NCI-H146 (cell line): Measurements from ENCODE around the gene WNK2.

Experiments
- DNase-seq: peaks from one replicate; lab custom pipeline; 2025; lab: John Stamatoyannopoulos, UW

WNK2 gene

DNA sequence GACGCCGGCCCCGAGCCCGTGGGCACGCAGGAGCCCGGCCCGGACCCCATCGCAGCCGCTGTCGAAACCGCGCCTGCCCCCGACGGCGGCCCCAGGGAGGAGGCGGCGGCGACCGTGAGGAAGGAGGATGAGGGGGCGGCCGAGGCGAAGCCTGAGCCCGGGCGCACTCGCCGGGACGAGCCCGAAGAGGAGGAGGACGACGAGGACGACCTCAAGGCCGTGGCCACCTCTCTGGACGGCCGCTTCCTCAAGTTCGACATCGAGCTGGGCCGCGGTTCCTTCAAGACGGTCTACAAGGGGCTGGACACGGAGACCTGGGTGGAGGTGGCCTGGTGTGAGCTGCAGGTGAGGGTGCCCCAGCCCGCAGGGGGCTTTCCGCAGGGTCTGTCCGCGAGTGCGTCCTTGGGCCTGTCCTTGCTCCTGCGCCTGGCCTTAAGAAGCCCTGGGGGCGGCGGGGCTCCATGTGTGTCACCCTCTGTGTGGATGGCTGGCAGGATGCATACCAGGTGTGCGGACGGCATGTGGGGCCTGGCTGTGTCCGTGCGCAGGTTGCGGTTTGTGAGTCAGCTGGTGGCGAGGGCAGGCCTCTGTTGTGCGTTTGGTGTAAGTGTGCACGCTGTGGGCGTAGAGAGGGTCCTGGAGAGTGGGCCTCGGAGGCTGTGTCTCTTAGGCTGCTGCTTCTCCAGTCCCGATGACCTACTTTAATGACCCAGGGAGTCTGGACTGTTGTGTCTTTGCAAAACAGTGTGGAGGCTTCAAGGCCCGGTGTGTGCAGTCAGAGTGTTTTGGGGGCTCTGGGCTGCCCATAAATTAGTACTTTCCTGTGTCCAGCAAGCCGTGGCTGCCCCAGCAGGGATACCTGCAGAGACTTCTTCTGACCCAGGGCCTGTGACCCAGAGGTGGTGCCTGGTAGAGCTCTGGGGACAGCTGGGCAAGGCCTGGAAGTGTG is 1.6 kb downstream of the WNK2 start:
- peak; percentile 8 for DNase-seq

DNA sequence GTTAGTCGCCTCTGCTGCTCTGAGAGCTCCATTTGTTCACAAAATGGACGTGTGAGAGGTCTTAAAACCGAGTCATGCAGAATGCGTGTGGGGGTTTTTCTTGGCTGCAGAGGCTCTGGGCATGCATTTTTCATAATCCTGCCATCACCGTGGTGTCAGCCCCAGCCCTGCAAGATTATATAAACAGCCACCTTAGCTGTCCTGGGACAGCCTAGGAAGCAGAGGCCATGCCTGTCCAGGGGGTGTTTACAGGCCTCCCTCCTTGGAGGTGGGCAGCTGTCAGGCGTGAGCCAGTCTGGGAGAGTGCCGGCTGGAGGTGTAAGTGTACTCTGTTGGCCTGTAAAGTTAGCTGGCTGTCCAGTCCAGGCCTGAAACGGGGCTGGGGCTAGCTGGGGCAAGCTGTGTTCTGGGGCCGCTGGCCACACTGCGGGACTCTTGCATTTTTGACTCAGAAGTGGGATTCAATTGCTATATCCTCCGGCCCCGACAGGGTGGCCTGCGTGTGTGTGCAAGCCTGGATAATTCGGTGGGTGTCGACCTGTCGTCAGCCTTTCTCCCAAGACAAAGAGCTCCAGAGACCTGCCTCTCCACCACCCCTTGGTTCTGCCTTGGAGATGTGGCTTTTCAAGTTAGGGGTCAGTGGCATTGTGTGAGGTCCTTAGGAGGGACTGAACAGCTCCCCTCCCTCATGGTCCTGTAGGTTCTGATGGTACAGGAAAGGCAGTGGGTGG is 2.4 kb downstream of the WNK2 start:
- DNase-seq = no peak

DNA sequence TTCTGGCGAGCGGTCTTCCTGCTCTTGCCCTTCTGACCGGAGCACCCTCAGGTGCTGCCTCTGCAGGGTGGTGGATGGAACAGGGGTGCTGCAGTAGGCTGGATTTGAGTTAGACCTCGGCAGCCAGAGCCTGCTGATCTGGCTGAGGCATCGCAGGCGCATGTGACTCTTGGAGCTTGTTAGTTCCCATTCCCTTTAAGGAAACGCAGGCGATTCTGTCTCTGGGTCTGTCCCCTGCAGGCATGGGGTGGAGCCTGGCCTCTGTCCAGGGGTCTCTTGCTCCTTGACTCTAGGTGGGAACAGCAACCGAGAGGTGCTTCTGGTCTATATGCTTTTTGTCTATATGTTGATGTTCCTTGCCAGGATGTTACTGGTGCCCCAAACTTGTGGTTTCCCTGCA is 3.1 kb downstream of the WNK2 start:
- no peak for DNase-seq

DNA sequence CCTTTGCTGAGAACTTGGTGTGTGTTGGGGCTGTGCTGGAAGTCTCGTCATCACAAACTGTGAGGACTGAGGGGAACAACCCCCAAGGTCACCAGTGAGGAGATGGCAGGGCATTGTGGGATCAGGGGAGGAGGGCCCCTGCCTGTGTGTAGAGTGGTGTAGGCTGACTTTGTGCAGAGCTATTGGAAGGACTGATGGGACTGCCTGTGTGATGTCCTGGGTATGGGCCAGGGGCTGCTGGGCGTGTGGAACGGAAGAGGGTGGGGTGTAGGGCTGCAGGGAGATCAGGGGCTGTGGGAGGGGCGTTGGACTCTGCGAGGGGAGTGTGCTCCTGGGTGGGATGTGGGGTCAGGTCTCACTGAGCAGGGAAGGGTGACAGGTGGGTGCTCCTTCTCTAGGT is 3.6 kb downstream of the WNK2 start:
- no peak for DNase-seq

DNA sequence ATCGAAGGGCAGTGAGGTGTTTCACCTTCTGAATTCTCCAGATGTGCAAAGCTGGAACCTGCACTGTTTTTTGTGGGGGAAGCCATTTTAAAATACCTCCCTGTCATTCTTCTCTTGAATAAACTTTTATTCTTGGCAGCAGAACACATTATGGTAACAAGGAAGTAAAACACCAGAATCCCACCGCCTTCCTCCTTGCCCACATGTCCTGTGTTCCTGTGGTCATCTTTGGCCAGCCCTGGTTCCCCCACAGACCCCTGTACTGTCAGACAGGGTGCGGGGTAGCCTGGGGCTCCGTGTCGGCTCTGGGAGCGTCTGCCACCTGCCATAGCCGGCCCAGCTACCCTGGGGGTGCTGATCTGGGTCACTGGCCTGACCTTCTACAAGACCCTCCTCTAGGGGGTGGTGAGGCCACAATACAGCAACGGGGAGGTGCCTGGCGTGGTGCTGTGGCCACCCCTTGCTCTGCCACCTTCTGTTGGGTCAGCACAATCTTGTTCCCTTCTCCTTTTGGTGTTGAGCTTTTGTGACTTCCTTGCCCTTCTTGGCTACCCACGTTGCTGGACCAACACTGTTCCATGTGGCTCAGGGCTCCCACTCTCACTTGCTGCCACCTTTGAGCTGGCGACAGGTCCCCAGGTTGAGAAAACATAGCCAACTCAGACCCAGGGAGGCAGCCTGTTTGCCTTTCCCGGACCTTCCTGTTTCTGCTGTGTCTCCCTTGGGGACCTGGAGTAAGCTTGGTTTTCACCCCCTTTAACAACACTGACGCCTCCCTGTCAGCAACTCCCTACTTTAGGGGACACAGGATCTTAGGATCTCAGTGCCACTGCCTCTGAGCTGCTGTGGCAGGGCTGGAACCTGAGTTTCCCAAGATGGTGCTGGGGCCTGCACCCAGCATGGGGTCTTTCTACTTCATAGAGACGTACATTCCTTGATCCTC is 4.8 kb downstream of the WNK2 start:
- no peak for DNase-seq

DNA sequence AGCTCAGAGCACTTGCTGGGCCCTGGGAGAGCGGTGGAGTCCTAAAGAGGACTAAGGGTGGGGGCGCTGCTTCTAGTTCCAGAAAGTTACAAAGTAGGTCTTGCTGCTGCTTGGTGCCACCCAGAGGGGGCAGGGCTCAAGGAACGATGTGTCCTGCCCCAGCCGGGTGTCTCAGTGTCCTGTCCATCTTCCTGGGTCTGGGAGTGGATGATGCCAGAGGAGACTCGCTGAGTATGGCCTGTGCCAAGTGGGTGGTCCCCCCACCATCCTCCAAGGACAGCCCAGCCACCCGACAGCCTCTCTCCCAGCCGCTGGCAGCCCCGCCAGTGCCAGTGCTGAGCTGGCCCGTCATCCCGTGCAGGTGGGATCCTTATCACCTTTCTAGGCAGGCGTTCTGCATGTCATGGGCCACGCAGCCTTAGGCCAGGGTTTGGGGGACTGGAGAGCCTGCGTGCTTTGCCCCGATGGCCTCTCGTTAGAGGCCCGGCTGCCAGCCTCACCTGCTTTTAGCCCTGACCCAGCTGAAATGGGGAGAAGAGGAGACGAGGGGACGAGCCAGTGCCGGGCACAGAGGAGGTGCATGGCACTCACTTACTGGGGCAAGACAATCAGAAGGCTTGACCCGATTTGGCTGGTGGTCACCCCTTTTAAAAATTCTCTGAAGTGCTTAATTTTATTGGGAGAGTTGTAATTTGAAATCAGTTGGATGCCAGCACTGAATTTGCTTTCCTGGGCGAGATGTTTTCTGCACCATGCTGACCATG is 5.6 kb downstream of the WNK2 start:
- DNase-seq = no peak

DNA sequence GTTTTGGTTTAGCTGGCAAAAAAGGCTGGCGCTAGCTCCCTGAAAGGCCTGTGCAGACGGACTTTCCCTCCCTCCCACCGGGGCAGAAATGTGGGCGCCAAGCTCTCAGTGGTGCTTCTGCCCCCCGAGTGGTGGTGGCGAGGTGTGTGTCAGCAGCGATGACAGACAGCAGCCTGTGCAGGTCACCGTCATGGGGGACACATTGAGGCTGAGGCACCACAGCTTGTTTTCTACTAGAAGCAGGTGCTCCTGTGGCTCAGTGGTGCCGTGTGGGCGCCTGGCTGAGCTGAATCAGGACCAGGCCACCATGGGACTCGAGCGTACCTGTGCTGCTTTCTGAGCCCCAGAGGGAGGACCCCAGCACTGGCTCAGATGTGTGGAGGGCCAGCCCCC is 6.2 kb downstream of the WNK2 start:
- DNase-seq = no peak

DNA sequence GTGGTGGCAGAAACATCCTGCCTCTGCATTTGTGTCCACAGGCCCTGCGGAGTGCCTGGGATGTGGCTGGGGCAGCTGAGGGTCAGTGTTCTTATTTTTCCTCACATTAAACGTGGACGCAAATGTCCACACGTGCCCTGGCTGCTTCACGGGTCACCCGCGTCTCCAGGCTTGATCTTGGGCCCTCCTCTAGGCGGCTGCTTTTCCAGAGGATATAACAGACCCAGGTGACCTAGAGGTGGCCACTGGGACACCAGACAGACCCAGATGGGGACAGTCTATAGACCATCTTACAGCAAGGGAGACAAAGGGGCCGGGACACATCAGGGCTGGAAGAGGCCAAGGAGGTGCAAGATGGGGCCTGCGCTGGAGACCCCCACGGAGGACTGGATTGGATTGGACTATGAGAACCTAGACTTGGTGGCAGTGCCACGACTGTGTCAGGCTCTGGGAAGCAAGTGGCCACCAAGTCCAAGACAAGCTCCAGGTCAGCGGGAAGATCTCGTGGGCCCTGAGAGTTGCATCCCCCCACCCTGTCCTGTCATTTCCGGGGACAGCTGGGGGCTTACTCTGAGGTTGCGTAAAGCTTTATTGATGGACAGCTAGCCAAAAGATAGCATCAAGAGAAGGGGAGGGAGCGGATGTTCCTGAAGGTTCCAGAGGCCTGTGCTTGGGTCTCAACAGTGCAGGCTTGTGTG is 6.9 kb downstream of the WNK2 start:
- DNase-seq = no peak

DNA sequence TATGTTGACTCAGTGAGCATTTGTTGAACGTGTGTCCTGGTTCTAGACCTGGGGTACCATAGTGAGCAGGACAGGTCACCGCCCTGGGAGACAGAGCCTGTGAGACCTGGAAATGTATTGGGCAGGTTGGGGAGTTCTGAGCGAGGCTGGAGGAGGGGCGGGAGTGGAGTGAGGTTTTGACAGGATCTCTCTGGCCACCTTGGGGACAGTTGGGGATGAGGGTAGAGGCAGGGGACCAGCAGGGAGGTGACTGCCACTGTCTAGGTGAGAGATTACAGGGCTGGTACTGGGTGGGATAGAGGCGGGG is 7.4 kb downstream of the WNK2 start:
- DNase-seq = no peak

DNA sequence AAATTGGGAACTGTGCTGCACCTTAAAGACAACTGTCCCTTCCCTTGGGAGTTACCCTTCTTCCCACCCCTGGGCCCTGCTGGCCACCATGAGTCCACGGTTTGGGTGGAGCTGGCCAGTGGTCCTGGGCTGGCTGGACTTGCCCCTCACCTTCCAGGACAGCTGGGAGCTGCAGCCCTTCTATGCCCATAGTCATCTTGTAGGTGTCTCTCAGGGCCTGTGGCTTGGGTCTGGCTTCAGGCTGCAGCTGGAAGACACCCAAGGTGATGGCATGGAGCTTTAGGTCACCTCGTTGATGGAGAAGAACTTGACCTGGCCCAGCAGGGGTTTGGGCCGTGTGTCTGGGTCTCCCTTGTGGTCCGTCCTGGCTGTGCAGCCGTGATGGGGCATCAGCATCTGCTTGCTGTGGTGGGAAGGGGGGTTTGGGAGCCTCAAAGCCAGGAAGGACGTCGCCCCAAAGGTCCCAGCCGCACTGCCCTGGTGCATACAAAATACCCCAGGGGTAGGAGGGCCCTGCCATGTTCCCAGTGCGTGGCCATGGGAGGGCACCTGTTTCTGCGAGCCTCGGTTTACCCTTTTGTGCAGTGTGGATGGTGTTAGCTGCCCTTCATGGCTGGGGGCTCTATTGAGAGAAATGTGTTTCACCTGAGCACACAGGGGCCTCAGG is 8.9 kb downstream of the WNK2 start:
- peak; percentile 18 for DNase-seq

DNA sequence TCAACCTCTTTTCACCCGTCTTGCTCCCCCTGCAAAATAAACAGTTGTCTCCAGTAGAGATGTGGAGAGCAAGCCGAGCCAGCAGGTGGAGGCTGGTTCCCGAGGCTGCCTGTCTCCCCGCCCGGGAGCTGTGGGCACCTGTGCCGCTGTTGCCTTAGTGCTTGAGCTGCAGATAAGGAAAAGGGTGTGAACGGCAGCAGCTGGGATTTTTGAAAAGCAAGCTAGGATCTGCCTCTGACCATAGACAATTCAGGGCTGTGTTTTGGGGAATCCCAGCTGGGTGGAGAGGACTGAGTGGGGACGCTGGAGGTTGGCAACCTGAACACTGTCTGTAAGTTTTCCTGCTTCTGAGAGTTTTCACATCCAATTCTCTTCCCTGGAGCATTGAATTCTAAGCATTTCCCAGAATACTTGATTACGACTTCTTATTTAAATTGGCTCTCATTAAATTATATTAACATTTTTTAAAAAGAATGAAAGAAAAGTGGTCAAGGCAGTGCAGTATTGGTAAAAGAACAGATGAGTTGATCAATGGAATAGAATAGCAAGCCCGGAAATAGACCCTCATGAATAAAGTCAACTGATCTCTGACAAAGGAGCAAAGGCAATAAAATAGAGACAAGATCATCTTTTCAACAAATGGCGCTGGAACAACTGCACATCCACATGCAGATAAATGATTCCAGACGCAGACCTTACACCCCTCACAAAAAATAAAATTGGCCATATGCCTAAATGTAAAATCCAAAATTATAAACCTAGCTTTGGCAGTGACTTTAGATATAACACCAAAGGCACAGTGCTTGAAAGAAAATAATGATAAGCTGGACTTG is 9.7 kb downstream of the WNK2 start:
- DNase-seq = peak; percentile 80

DNA sequence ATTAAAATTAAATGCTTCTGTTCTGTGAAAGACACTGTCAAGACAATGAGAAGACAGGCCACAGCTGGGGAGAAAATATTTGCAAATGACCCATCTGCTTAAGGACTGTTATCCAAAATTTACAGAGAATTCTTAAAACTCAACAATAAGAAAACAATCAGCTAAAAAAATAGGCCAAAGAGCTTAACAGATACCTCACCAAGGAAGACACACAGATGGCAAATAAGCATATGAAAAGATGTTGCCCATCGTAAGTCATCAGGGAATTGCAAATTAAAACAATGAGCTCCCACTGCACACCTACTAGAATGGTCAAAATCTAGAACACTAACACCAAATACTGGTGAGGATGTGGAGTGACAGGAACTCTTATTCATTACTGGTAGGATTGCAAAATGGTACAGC is 10.3 kb downstream of the WNK2 start:
- DNase-seq = no peak

DNA sequence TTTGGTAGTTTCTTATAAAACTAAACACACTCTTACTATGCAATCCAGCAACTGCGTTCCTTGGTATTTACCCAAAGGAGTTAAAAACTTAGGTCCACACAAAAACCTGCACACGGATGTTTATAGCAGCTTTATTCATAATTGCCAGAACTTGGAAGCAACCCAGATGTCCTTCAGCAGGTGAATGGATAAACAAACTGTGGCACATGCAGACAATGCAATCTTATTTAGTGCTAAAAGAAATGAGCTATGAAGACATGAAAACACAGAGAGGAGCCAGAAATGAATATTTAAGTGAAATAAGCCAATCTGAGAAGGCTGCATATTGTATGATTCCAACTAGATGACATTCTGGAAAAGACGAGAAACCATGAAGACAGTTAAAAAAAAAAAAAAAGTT is 10.7 kb downstream of the WNK2 start:
- no peak for DNase-seq

DNA sequence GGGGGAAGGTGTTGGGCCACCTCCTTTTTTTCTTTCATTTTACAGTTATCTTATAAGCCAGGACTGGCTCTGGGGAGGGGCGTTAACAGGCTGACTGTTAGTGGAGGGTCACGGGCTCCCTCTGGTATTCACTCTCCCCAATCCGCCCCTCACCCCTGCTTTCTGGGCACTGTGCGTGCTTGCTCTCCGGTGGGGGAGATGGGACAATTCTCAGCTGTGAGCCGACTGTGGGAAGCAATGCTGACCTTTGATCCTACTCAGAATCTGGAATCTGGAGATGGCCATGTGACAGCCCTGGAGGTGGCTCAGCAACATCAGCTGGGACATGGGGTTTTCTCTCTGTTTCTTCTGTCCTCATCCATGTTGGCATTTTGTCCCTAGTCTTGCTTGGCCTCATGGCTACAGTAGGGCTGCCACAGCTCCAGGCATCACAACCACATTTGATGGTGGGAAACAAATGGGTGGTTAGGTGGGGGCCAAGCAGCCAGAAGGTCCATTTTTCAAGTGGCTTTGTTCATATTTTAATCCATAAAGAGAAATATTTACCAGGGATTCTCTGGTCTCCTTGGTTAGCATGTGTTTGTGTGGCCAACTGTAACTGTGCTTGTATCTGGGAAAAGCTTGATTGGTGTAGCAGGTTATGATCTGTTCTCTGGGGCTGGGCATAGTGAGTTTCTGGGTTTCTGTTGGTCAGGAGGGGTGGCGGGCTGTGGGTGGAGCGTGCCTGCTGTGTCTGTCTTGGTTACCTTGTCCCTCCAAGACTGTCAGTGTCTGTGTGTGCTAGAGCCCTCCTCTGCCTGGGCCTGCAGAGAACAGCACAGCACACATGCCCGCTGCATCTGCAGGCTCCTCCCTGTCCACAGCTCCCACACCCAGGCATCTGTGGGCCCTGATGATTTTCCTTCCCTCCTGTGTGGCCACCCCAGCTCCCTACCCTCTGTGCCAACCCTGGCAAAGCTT is 12.4 kb downstream of the WNK2 start:
- DNase-seq = no peak

DNA sequence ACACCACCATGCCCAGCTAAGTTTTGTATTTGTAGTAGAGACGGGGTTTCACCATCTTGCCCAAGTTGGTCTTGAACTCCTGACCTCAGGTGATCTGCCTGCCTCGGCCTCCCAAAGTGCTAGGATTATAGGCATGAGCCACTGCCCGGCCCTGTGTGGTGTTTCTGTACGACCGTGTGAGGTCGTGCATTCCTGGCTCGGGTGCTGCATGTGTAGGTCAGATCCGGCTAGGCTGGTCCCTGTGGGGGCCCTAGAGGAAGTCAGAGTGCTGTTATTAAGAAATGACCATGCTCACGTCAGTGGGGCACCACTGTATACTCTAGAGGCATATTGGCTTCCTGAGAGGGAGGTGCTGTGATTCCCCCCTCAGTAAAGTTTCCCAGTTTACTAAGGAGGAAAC is 13.7 kb downstream of the WNK2 start:
- DNase-seq = no peak

DNA sequence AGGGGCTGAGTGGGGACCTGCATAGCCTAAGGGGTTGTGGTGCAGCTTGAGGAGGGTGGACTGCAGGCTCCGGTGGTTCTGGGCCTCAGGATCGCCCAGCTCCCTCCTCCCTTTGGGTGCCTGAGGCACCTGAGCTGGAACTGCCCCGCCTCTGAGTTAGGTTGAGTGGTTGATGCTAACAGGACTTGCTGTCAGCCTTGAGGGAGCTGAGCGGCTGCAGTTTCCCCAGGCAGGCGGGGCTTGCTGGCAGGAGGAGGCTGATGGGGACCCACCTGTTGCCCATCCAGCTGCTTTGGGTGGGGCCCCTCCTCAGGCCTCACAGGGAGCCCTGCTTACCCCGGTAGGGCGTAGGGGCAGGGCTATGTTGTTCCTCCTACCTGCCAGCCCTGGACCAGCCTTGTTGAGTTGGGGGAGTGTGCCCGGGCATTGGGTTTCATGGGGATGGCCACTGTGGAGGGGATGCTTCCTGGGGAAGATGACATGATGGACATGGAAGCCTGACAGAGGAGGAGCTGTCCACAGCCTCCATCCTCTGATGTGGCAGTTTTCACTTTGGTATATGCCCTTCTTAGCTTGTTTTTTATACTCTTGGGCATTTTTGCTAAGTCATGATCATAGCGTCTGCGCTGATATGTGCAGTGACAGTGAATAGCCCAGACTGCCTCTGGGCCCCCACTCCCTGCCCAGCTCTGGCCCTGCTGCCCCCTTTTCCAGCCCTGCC is 14.3 kb downstream of the WNK2 start:
- DNase-seq = no peak

DNA sequence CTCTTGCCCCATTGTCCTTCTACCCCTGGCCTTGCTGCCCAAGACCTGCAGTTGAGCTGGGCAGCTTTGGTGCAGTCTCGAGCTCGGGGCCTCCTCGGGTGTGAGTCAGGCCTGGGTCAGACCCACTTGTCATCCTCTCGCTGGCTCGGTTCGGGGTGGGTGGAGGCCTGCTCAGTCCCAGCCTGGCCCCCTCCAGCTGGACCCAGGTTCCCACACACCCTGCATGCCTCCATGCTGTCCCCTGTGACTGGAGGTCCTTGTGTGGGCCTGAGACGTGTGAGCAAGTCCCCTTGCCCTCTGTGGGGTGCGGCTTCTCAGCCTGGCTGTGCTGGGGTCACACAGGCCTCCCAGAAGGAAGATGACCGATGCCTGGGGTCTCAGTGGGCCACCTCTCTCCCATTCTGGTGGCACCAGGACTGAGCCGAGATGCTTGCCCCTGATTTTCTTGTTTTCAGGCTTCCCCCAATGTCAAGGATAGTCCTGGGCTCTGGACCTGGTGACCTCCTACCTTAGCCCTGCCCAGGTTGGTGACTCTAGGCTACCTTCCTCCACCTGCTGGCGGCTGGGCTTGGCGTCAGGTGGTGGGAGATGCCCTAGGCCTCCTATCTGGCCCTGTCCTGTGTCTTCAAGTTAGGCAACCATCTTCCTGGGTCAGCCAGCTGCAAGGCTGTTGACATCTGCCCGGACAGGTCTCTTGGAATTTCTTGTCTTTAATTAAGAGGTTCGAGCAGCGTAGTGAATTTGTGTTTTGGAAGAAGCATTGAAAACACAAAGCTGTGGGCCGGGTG is 15.1 kb downstream of the WNK2 start:
- no peak for DNase-seq
